AG20443 (cell line): ENCODE measurements around the gene FXYD7.
"Not testable (repeated sequence)": the region's sequence is repeated elsewhere in the genome, so short reads cannot be mapped to it uniquely, and the experiment has no call there.

Source experiments
- DNase-seq: peaks from one replicate; pipeline ENCODE4 v3.0.0; 2012; ENCODE audit warnings: low spot score, mixed read lengths

The FXYD7 gene, protein sequence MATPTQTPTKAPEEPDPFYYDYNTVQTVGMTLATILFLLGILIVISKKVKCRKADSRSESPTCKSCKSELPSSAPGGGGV

DNA sequence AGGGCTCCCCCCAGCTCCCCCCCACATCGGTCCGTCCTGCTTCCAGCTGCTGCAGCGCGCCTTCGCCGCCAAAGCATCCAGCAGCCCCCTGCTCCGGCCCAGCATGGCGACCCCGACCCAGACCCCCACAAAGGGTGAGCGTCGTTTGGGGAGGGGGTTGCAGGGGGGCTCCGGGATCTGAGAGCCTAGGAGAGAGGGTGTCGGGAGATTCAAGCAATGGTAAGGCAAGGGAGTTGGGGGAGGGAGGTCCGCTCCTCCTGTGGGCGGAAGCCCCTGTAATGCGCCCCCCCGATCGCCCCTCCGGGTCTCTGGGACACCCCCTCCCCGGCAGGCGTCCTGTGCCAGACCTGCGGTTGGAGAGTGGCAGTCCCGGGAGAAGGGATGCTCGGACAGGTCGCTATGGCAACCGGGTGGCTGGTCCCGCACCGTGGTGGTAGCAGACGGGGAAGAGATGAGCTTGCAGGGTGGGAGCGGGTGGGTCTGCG is at the start of gene FXYD7:
TSS of gene FXYD7 (plus strand) at position 25 of the 485 bp plus-strand sequence. CDS start at position 104, 79 bp downstream.
- DNase-seq: no peak

DNA sequence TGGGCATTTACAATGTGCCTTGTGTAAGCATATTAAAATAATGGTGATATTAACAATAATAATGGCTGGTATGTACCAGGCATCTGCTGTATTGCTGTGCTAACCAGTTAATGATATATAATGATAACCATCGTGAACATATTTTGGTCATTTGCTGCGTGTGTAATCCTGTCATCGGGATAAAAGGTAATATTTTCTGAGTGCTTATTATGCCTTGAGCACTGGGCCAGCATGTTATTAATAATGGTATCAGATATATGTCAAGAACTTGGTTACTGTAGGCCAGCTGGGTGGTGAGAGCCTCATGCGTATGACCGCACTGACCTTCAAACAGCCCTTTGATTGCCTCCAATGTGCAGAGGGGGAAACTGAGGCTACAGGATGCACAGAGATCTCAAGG is 49.6 kb upstream of the FXYD7 start:
- no peak for DNase-seq

DNA sequence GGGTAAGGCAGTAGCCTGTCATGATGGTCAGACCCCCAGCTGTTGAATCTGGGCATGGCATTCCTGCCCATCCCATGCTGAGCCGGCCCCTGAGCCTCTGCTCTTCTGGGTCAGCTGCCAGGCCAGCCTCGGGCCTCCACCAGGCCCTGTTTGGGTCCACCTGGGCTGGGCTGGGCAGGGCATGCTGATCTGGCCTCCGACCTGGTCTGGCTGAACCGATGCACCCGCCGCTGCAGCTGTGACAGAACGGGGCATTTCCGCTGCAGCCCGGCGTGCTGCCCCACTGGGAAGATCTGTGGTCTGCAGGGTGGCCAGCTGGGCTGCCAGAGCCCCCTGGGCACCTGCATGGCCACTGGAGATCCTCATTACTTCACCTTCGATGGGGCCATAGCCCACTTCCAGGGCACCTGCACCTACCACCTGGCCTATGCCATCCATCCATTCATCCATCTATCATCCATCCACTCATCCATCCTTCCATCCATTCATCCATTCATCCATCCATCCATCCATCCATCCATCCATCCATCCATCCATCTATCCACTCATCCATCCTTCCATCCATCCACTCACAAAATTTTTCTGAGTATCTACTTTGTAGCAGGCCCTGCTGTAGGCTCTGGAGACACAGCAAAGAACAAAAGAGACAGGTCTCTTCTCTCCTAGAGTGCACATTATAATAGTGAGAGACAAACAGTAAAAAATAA is 49.0 kb upstream of the FXYD7 start:
- DNase-seq: no peak

- DNase-seq: no peak
Observed at GRCh38 chr19:35094656-35095055, 48.4 kb upstream of the FXYD7 start.

GRCh38 chr19:35095667-35096368 is 47.2 kb upstream of the FXYD7 start:
- DNase-seq: no peak

- peak; percentile 28 for DNase-seq
Observed at GRCh38 chr19:35098413-35099049, 44.5 kb upstream of the FXYD7 start.

GRCh38 chr19:35099155-35099896 is 43.7 kb upstream of the FXYD7 start:
- DNase-seq: no peak

- no peak for DNase-seq
Observed at GRCh38 chr19:35099897-35100275, 43.2 kb upstream of the FXYD7 start.

- no peak for DNase-seq
Observed at GRCh38 chr19:35100588-35101533, 42.2 kb upstream of the FXYD7 start.

GRCh38 chr19:35101949-35102348 is 41.1 kb upstream of the FXYD7 start:
- not testable (repeated sequence) for DNase-seq

DNA sequence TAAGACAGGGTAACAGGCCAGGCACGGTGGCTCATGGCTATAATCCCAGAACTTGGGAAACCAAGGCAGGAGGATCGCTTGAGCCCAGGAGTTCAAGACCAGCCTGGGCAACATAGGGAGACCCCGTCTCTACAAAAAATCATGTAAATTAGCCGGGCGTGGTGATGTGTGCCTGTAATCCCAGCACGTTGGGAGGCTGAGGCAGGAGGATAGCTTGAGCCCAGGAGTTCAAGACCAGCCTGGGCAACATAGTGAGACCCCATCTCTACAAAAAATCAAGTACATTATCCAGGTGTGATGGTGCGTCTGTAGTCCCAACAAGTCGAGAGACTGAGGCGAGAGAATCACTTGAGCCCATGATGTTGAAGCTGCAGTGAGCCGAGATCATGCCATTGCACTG is 39.4 kb upstream of the FXYD7 start:
- not testable (repeated sequence) for DNase-seq

- no peak for DNase-seq
Observed at GRCh38 chr19:35104361-35104760, 38.7 kb upstream of the FXYD7 start.

DNA sequence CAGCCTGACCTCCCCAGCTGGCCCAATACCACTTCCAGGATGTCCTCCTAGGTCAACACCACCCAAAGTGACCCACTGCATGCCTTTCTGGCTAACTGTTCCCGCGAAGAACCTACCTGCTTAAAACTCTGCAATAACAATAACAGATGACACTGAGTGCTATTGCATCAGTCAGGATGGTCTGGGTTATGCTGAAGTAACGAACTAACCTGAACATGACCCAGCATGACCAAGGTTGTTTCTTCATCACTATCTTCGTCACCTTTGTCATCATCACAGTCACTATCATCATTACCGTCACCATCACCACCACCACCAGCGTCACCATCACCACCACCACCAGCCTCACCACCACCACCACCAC is 38.0 kb upstream of the FXYD7 start:
- no peak for DNase-seq

GRCh38 chr19:35105411-35106290 is 37.4 kb upstream of the FXYD7 start:
- no peak for DNase-seq

GRCh38 chr19:35106291-35106583 is 36.8 kb upstream of the FXYD7 start:
- DNase-seq: no peak

DNA sequence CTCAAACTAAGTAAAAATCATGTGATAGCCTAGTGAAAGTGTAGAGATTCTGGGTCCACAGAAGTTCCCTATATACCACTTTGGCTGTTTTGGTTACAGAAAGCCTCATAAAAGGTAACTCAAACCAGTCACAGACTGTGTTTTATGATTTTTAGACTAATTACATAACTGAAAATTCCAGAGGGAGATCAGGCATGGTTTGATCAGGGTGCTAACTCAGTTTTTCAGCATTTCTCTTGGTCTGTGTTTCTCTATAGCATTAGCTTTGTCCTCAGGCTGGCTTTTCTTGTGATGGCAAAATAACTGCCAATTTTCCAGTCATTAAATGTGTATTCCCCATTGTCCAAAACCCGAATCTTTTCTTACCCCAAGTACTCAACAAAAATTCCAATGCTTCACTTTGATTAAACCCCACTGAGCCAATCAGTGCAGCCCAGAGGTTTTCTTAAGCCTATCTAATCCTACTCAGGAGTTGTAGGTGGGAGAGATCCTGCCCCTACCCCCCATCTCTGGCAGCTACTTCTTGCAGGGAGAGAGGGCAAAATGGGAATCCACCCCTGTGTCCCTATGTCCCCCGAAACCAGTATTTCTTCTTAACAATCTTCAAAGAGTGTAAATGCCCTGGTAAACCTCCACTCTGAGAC is 36.0 kb upstream of the FXYD7 start:
- no peak for DNase-seq

- DNase-seq: peak; percentile 83
Observed at GRCh38 chr19:35107545-35107944, 35.5 kb upstream of the FXYD7 start.

DNA sequence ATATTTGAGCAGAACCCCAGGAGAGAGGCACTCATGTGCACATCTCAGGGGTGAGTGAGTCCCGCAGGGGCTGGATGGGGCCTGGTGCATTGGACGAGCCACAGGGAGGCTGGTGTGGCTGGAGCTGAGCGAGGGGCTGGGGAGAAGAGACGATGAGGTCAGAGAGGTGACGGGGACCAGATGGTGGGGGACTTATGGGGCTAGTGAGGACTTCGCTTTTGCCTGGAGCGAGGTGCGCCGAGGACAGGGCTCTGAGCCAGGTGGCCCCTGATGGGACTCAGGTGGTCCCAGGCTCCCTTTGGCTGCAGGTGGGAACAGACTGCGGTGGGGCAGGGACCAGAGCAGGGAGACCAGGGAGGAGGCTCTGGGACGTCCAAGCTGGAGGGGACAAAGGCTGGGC is 34.3 kb upstream of the FXYD7 start:
- DNase-seq: no peak

GRCh38 chr19:35109395-35110112 is 33.5 kb upstream of the FXYD7 start:
- no peak for DNase-seq
